Heart right ventricle (tissue), 16 donors: ENCODE data around the gene SYNDIG1. TPM values are rescaled to one million over a fixed set of nuclear protein-coding genes. Genes with fewer than 3 reads are reported as not detected.

ENCODE experiments used
- ATAC-seq, 8 donors: fragments of 200-7000 bp; cut with Tn5 transposase; one replicate each; pipeline ENCODE4 v1.9.1; 2020; ENCODE audit warnings: mild to moderate bottlenecking in 8 of 8, moderate library complexity in 8 of 8, moderate number of reproducible peaks in 1 of 8
- DNase-seq, 2 donors: peaks; one replicate each; pipeline ENCODE4 v3.0.0-alpha.2; 2020
- H3K27ac ChIP-seq, 10 donors: fragments of 200-600 bp; sonication (generic) in 2 of 10; one replicate each; pipeline versions ENCODE4 v1.5.0 to v1.8.0; 2020 to 2022; ENCODE audit warnings: mild to moderate bottlenecking in 3 of 10
- H3K27me3 ChIP-seq, 7 donors: fragments of 200-600 bp; one replicate each; pipeline ENCODE4 v1.8.0; 2021 to 2022; ENCODE audit warnings: mild to moderate bottlenecking in 2 of 7
- H3K36me3 ChIP-seq, 9 donors: fragments of 200-600 bp; sonication (generic) in 1 of 9; one replicate each; pipeline versions ENCODE4 v1.5.0 to v1.8.0; 2020 to 2022; ENCODE audit warnings: mild to moderate bottlenecking in 2 of 9
- H3K4me1 ChIP-seq, 9 donors: fragments of 200-600 bp; sonication (generic) in 1 of 9; one replicate each; pipeline versions ENCODE4 v1.5.0 to v1.8.0; 2020 to 2022; ENCODE audit warnings: mild to moderate bottlenecking in 4 of 9
- H3K4me3 ChIP-seq, 10 donors: fragments of 200-600 bp; sonication (generic) in 2 of 10; one replicate each; pipeline versions ENCODE4 v1.5.0 to v1.8.0; 2020 to 2022; ENCODE audit warnings: mild to moderate bottlenecking in 7 of 10, moderate library complexity in 2 of 10
- H3K9me3 ChIP-seq, 11 donors: fragments of 200-600 bp in 10 of 11; sonication (generic) in 2 of 11; one replicate each; pipeline versions ENCODE4 v1.5.0 to v1.8.0; 2013 to 2022; ENCODE audit warnings: mild to moderate bottlenecking in 2 of 11, control low read depth in 1 of 11, moderate library complexity in 1 of 11
- CTCF ChIP-seq, 9 donors: fragments of 200-600 bp; sonication (generic) in 2 of 9; IDR thresholded peaks; one replicate each; pipeline versions ENCODE4 v1.5.0 to v1.8.0; 2021 to 2022; ENCODE audit warnings: antibody characterized with exemption in 9 of 9, mild to moderate bottlenecking in 5 of 9, moderate library complexity in 1 of 9
- WGBS, 2 donors: extraction: QIAGEN DNeasy Blood & Tissue Kit; methylation state at CpG; one replicate each; pipeline ENCODE4 v1.1.7; 2013; ENCODE audit warnings: inconsistent platforms in 1 of 2; 5-methylcytosine and 5-hydroxymethylcytosine counted together
- intact Hi-C, 10 donors: fragments of 100-400 bp; cut with DNase I; formaldehyde crosslinking; loops; one replicate each; pipeline versions ENCODE4 v1.11.1 to v1.14.2; 2022
- polyA plus RNA-seq, 2 donors: library from polyadenylated mRNA; stranded (reverse); fragments of 200-250 nt; gene quantifications; one replicate each; pipeline ENCODE4 v1.2.3, GENCODE V29; 2013
- total RNA-seq, 10 donors: library from RNA; stranded (reverse); fragmentation: NEBNext Ultra II Directional in 3 of 10; extraction: Animal tissue kit (Norgen Biotek cat#: 25700) in 3 of 10; gene quantifications; one replicate each; pipeline versions ENCODE4 v1.2.1 to v1.2.4, GENCODE V29; 2021 to 2023
- donor health status: Arrhythmogenic right ventricular cardiomyopathy.
- donor health status: ischemic (EF 13 %, LVEDD 7.1; RV severe dilation, severe dysfunction).
- donor health status: healthy with polysubstance abuse.
- donor health status: DM: no; HTN: yes; CAD: no.
- donor health status: DM: no; HTN: no; CAD: no.
- donor health status: ischemic (EF 25% LVEDD 6.9; RV normal size, moderate dysfunction).
- donor health status: ischemic (EF 25% LVEDD 5.7; RV mildly dilated, moderate dysfunction).
- donor health status: healthy.
- donor health status: DM: yes; HTN: yes; CAD: no.
- donor health status: Ischemic cardiomyopathy.
- donor health status: ischemic (EF 35%, LVEDD 5.7; RV mildly dilated, moderate dysfunction).
- donor health status: nonischemic (EF 11% LVEDD 7.7; RV severe dilation, severe dysfunction).
- donor health status: DM: yes; HTN: yes; CAD: no.
- donor health status: PGD.
- donor health status: ischemic (EF 29% LVEDD 5.4; RV normal size, mild dysfunction).
- donor health status: nonischemic (EF 23%, LVEDD 6.1; RV moderate dilation, normal function).

Gene SYNDIG1
- total and polyA plus RNA-seq, 12 donors = 8.6 to 34.7 (median 19.9) TPM

DNA sequence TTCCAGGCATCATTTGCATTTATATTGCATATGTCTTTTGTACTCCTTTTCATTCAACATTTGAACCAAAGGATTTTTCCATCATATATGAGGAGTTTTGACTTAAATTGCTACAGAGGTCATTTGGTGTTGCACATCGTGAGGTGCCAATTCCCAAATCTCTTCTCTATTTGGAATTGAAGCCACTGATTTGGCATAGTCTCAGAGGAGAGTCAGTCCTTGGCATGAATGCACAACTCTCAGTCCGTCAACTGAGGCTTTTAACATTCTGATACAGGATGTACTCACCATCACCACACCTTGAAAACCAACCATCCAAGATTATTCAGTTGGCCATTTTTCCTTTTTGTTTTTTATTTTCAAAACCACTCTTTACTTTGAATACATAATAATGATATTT is 31.1 kb upstream of the SYNDIG1 start:
- no peak for TF ChIP-seq CTCF (IDR thresholded peaks at IDR 0.05)
- Histone ChIP-seq H3K4me3 (no peak overlapping the region), H3K27ac (no peak overlapping the region), H3K9me3 (no peaks in the 10 kb centered on the region), H3K4me1 (no peaks in the 10 kb centered on the region), H3K36me3 (no peaks in the 10 kb centered on the region), H3K27me3 (peaks cover 0 to 19% (median 0%) of the 10 kb centered on the region in 7 donors)
- DNase-seq (no peak), ATAC-seq (no peak)
- intact Hi-C loops = loop anchor here in 1 of 10 donors (10.0 kb wide), 1 partner anchor 74 kb away; no protein-coding TSS in a partner anchor
- 60 to 64% methylated on average over 2 of the region's 2 CpGs for WGBS, 2 donors

- Histone ChIP-seq H3K4me1 (no peaks in the 10 kb centered on the region), H3K27ac (no peak overlapping the region), H3K9me3 (no peaks in the 10 kb centered on the region), H3K4me3 (no peak overlapping the region), H3K27me3 (peaks cover 0 to 19% (median 0%) of the 10 kb centered on the region in 7 donors), H3K36me3 (no peaks in the 10 kb centered on the region)
- peak in 1 of 8 donors; percentile 44 for ATAC-seq
- DNase-seq = no peak
- intact Hi-C loops = loop anchor here in 1 of 10 donors (10.0 kb wide), 1 partner anchor 75 kb away; no protein-coding TSS in a partner anchor
- no peak for TF ChIP-seq CTCF (IDR thresholded peaks at IDR 0.05)
- WGBS, 2 donors = 77 to 80% methylated on average over 7 of the region's 7 CpGs
Observed at GRCh38 chr20:24439737-24440387, 29.6 kb upstream of the SYNDIG1 start.

DNA sequence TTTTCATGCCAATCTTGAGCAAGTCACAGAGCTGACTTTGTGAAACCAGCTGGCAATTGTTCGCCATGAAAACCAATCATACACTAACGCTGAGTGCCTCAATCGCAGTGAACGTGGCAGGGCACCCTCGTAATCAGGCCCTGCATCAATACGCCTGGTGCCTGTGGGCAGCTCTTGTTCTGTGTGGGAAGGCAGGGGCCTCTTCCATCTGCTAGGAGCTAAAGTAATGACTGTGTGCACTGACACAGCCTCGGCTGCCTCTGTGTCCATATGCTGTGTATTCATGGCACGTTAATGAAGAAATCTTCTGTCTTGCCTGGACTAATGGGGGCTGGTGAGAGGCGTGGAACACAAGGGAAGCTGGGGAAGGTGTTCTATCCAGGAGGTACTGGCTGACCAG is 27.8 kb upstream of the SYNDIG1 start:
- DNase-seq = no peak
- H3K27ac ChIP-seq = no peak overlapping the region
- H3K4me3 ChIP-seq = no peak overlapping the region
- intact Hi-C loops = no loop called here
- TF ChIP-seq CTCF (IDR thresholded peaks at IDR 0.05) = no peak
- no peaks in the 10 kb centered on the region for H3K36me3 ChIP-seq
- ATAC-seq = no peak
- H3K4me1 ChIP-seq = no peaks in the 10 kb centered on the region
- H3K27me3 ChIP-seq = peaks cover 0 to 19% (median 0%) of the 10 kb centered on the region in 7 donors
- WGBS, 2 donors = 89 to 92% methylated on average over 9 of the region's 9 CpGs
- no peaks in the 10 kb centered on the region for H3K9me3 ChIP-seq

- no peak for ATAC-seq
- intact Hi-C loops = no loop called here
- Histone ChIP-seq H3K27me3 (peaks cover 0 to 12% (median 0%) of the 10 kb centered on the region in 7 donors), H3K36me3 (no peaks in the 10 kb centered on the region), H3K4me3 (no peak overlapping the region), H3K9me3 (no peaks in the 10 kb centered on the region), H3K4me1 (no peaks in the 10 kb centered on the region), H3K27ac (no peak overlapping the region)
- no peak for DNase-seq
- WGBS, 2 donors = 75 to 87% methylated on average over 3 of the region's 3 CpGs
- no peak for TF ChIP-seq CTCF (IDR thresholded peaks at IDR 0.05)
Observed at GRCh38 chr20:24442909-24443308, 26.5 kb upstream of the SYNDIG1 start.
